Limb (tissue), 2 donors: Measurements from ENCODE around the gene CDK5R1.
"Not testable (repeated sequence)": the region's sequence is repeated elsewhere in the genome, so short reads cannot be mapped to it uniquely, and the experiment has no call there.

Source experiments
- DNase-seq, 2 donors: peaks; one replicate each; pipeline ENCODE4 v3.0.0-alpha.2; 2016; ENCODE audit errors: extremely low spot score in 2 of 2

The CDK5R1 gene

DNA sequence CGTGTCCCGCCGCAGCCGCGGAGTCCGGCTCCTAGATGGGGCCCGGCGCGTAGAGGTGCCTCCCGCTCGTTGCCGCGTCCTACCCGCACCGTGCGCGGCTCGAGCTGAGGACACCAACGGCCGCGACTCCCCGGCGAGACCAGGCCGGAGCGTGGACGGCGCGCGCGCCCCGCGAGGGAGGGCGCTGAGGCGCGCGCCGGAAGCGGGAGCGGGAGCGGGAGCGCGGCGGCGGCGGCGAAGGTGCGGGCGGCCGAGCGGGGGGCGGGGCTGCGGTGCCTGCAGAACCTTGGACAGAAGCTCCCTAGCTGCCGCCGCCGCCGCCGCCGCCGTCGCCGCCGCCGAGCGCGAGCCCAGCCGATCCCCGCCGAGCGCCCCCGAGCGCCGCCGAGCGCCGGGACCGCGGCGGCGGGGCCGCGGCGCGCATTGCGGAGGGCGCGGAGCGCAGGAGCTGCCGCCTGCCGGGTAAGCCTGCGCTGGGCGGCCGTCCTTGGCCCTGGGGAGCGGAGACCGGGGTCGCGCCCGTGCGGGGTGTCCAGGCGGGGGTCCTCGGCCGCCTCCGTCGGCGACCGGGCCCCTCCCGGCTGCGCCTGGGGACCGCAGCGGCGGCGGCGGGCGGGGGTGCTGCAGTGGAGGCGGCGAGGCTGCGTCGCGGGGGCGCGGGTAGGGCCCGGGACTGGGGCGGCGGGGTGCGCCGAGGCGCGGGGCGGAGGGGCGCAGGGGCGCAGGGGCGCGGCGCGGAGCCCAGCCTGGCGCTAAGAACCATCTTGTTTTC is at the start of gene CDK5R1:
Gene CDK5R1 (plus strand): TSS at position 293 of the 772 bp plus-strand sequence. CDS start 628 bp downstream, outside the sequence.
- peak; percentile 69 to 89 for DNase-seq

DNA sequence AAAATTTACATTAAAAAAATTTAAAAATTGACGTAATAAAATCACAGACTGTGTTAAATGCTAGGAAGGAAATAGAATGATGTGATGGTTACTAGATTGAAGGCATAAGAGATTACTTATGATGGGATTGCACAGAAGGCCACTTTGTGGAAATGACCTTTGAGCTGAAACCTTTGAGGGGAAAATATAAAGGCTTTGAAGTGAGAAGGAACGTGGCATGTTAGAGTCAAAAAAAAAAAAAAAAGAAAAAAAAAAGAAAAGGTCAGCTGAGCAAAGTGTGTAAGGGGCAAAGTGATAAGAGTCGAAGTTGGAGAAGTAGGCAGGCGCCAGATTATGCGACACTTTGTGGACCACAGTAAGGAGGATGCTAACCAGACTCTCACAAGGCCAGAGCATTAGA is 46.1 kb upstream of the CDK5R1 start:
- DNase-seq: no peak

DNA sequence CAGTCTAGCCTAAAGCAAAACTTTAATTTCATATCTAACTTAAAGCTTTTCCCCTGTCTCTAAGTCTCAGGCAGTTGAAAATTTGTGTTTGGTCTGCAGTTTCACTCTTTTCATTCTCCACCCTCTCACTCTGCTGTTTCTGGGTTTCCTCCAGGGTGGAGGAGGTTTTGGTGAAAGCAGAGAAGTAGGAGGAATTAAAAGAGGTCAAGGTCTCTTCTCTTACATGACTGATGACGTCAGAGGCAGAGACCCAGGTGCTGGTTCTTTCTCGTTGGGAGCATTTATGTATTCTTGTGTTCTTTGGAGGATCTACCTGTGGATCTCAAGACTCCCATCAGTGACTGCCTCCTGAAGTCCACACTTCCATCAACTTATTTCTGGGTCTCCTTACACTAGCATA is 44.9 kb upstream of the CDK5R1 start:
- no peak for DNase-seq

DNA sequence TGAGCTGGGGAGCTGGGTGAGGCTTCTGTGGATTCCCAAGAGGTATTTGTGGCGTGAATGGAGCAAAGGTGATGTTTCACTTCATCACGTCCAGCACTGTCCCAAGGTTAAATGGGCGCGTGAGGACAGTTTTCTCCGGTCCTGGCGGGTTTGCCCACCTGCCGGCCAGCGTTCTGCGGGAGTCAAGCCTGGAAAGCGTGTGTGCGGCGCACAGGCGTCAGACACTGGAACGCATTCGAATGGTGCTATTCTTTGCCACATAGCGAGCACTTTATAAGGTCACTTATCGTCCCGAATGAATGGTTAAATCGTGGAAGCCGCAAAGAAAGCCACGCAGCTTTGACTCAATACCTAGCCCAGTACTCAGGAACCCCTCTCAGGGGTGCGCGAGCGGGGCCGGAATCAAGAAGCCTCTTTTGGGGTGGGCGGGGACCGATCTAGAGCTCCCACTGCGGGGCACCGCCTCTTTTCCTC is 42.9 kb upstream of the CDK5R1 start:
- DNase-seq: no peak

DNA sequence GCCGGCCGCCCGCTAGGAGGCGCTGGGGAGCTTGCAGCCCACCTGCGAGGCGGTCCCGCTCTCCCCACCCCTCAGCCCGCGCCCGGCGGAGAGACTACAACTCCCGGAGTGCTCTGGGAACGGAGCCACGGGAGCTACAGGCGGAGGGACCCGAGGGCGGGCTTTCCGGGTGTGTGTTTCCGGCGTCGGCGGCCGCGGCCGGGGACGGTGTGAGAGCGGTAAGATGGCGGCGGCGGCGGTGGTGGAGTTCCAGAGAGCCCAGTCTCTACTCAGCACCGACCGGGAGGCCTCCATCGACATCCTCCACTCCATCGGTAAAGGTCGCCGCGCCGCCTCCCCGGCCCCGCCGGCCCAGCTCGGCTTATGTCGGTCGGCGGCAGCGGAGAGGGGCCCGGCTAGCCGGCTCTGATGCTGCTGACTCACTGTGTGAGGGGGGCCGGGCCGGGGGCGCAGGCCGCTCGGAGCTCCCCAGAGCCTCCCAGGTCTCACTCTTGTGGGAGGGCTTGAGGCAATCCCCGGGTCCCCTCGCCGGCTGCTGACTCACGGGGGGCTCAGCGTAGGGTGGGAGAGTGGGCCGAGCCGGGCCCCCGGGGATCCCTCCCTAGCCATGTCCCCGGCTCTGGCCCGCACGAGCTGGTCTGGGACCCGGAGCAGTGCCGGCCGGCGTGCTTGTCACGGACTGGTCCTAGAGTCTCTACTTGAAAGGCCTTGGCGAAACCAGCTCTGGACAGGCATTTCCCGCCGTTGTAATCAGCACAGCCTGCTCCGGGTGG is 42.3 kb upstream of the CDK5R1 start, which contains the start of gene PSMD11:
Gene PSMD11 (plus strand): TSS at position 210 of the 773 bp plus-strand sequence. CDS start 14 bp downstream, at position 224.
- DNase-seq: peak; percentile 95 to 99

DNA sequence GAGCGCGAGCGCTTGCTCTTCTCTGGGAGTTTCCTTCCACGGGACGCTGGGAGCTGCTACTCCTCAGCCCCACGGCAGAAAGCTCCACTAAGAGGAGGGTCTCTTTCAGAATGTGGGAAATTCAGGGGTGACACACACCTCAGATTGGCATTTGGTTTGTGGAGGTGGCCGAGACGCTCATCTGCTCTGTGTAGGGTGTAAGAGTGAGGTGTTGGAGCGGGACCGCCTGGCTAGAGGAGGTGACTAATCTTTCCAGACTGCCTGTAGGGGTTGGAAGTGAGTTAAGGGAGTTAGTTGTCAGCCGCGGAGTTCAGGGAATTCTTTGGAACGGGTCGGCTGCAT is 41.7 kb upstream of the CDK5R1 start:
- no peak for DNase-seq

DNA sequence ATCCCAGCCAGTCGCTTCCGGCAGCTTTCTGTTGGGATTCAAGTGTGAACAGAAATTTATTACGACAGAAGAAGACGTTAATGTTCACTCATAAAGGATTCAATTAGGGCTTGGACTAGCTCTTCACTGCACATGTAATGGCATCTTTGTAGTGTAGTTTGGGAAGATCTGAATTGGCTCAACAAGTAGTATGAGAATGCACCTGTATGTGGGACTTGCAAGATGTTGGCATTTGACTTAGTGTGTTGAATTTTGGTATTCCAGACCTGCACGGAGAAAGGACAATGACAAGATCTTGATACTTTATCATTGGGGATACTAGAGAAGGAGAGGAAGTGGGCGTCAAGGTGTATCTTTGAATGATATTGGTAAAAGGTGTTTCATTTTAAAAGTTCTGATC is 41.3 kb upstream of the CDK5R1 start:
- DNase-seq: no peak

DNA sequence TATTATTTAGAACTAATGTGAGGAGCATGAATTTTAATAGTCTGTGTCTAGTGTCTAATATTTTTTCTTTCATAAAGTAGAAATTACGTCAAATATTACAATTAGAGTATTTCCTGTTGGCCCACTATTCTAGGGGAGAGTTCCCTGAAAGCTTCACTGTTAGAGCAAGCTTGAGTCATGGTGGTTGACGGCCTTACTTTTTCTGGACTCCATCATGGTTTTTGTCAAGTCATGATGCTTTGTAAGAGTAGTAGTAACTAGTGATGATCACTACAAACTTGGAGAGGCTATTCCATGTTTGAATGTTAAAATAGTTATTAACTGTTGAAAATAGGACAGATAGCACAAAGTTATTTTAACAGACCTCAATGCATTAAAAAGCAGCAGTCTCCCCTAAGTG is 40.8 kb upstream of the CDK5R1 start:
- DNase-seq: no peak

DNA sequence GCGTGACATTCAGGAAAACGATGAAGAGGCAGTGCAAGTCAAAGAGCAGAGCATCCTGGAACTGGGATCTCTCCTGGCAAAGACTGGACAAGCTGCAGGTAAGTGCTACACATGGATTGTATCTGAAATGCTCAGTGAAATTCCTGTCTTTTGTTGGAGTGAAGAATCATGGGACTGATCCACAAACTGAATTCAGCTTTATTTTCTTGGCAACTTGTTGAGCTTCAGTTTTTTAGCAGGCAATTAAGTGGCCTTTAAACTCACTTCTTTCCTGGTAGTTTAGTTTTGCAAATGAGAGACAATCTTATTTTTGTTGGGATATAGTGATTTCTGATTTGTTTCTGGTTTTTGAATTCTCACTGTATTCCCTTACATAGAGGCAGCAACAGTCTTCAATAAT is 39.8 kb upstream of the CDK5R1 start:
- no peak for DNase-seq

DNA sequence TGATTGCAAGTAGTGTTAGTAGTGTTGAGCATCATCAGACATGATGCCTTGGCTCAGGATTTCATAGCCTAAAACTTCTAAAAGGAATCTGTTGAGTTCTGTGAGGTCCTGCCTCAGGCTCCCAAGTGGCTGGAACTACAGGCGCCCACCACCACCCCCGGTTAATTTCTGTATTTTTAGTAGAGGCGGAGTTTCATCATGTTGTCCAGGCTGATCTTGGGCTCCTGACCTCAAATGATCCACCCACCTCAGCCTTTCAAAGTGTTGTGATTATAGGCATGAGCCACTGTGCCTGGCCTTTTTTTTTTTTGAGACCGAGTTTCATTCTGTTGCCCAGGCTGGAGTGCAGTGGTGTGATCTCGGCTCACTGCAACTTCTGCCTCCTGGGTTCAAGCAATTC is 36.8 kb upstream of the CDK5R1 start:
- DNase-seq: no peak

DNA sequence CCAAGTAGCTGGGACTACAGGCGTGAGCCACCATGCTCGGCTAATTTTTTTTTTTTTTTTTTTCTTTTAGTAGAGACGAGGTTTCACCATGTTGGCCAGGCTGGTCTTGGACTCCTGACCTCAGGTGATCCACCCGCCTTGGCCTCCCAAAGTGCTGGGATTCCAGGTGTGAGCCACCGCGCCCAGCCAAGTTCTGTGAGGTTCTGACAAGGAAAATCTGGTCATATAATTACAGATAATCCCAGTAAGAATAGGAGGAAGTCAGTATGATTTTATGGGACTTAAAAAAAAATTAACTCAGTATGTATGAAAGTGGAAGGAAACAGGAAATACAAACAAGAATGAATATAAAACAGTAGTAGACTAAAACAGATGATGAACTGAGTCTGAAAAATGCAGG is 36.4 kb upstream of the CDK5R1 start:
- not testable (repeated sequence) for DNase-seq

DNA sequence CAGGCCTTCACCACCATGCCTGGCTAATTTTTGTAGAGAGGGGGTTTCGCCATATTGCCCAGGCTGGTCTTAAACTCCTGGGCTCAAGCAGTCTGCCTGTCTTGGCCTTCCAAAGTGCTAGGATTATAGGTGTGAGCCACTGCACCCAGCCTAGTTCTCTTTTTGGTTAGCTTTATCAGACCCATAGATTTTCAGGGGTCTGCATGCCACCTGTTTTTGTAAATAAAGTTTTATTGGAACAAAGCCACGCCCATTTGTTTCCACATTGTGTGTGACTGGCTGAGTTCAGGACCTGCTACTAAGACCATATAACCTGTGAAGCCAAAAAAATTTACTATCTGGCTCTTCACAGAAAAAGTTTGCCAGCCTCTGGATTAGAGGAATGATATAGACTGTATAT is 34.9 kb upstream of the CDK5R1 start:
- no peak for DNase-seq

DNA sequence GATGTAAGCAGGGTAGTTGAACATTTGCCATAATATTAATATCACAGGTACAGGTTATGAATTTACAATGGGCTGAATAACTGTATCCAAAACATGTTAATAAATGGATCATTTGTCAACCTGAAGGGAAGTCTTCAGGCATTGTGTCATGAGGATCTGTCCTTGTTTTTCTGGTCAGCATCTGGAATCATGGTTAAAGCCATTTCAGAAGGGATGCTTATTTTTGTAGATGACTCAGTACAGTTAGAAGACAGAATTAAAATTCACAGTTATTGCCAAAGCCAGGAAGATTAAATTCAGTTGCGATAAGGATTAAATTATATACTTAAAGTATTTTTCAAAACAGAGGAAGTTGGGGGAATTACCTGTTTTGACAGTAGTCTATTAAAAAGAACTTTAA is 34.5 kb upstream of the CDK5R1 start:
- no peak for DNase-seq

DNA sequence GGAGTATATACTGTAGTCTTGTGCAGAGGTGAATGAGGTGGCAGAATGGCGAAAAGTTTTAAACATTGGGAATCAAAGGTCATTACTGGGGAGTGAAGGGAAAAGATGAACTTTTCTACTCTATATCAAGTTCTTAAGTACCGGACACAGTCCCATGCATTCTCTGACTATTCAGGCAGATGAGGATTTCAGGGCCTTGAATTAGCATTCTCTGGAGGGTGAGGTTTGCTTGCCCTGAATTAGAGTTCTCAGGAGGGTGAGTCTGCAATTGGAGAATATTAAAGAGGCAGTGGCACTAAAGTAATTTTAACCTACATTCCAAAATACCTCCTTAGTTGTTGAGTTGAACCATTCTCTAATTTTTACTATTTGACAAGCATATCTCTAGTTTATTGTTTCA is 33.4 kb upstream of the CDK5R1 start:
- no peak for DNase-seq

DNA sequence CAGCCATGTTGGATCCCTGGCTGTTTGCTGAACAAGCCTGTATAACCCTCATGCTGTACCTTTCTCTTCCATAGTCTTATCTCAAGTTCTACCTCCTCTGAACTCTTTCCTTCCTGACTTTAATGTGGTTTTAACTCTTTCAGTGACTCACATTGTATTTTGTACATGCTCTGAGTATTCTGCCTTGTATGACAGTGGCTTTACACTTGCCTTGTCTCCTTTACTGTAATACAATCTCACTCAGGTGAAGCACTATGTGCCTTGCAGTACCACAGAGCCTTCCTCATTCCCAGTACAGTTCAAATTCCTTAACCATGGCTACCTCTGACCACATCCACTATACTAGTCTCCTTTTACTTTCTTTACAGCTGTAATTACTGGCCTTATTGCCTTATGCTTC is 28.4 kb upstream of the CDK5R1 start:
- DNase-seq: no peak

DNA sequence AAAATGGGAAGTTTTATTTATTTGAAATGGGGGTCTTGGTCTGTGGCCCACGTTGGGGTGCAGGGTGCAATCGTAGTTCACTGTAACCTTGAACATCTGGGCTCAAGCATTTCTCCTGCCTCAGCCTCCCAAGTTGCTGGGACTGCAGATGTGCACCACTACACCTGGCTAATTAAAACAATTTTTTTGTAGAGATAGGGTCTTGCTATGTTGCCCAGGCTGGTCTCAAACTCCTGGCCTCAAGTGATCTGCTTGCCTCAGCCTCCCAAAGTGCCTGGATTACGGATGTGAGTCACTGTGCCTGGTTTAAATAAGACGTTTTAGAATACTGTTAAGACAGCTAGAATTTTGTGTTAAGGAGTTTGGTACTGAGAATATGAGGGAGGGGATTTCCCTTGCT is 26.7 kb upstream of the CDK5R1 start:
- DNase-seq: no peak

DNA sequence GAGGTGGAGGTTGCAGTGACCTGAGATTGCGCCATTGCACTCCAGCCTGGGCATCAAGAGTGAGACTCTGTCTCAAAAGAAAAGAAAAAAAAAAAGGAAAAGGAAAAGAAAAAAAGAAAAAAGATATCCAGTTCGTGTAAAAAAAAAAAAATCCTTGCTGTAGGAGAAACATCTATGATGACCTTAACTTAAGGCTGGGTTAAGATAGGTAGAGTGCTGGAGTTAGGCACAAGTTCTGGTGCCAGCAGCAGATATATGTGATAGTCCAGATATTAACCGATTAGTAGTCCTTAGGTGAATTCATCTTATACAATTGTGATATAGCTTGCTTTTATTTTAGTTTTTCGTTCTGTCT is 25.3 kb upstream of the CDK5R1 start:
- DNase-seq: no peak

DNA sequence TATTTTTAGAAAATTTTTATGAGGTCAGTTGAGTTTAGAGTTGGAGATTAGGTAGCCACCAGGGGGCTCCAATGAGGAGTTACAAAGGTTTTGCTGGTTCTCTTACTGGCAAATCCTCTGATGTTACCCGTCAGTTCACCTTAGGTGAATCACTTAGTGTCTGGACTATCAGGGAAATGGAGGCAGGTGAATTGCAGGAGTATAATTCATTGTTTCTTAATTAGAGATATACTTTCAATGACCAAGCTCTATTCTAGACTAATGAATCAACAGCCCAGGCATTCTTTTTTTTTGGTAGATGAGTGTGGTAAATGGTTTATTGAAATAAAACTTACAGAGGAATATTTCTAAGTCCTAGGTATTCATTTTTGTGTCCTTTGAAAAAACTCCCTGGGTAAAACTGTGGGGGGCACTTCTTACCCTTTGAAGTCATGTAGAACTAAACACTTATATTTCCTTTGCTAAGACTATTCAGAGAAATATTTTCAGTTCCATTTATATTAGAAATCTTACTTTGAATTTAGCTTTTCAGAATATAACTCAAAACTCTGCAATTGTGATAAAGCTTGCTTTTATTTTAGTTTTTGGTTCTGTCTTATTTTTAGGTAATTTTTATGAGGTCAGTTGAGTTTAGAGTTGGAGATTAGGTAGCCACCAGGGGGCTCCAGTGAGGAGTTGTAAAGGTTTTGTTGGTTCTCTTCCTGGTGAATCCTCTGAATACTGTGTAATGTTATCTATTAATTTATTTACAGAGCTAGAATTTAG is 24.8 kb upstream of the CDK5R1 start:
- DNase-seq: peak in 1 of 2 donors; percentile 68

DNA sequence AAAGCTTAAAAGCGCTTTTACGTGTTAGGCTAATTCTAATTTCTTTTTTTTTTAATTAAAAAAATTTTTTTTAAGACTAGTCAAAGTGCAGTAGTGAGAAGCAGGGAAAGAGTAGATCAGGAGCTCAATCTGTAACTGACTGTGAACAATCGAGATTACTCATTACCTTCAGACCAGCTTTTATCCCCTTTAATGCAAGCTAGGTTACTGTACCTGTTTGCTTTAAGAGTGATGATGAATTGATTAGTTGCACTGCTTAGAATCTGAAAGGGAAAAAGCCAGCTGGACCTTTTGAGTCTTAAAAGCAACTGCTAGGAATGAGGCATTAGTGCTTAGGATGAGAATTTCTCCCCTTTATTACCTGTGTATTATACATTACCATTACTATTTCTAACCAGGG is 23.5 kb upstream of the CDK5R1 start:
- no peak for DNase-seq

DNA sequence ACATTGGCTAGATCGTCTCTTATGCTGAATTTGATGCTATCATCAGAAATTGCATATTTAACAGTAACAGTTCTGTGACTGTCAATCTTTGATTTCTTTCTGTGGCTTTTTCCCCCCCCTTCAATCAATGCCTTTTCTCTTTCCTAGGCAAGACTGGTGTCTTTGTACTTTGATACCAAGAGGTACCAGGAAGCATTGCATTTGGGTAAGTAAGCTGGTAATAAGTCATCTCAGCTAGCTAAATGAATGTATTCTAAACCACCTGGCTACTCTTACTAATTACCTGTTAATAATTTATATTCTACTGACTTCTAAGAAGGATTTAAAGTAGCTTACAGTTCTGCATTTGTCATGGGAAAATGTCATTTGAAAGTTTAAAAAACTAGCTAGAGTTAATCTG is 22.4 kb upstream of the CDK5R1 start:
- no peak for DNase-seq

DNA sequence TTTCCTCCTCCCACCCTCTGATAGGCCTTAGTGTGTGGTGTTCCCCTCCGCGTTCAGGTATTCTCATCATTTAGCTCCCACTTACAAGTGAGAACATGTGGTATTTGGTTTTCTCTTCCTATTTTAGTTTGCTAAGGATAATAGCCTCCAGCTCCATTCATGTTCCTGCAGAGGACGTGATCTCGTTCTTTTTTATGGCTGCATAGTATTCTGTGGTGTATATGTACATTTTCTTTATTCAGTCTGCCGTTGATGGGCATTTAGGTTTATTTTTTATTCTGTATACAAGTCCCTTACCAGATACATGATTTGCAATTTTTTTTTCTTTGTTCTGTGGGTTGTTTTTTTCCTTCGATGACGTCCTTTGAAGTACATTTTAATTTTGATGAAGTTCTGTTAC is 18.8 kb upstream of the CDK5R1 start:
- DNase-seq: no peak
